ACC112 (cell line): ENCODE data around the gene MSH3.

Source experiments
- H2AFZ ChIP-seq: fragments of 200-600 bp; sonication (generic); one replicate; pipeline ENCODE4 v1.6.0; 2017; ENCODE audit warnings: antibody characterized with exemption, low read length; ENCODE audit not compliant: unreplicated experiment
- H3K27ac ChIP-seq: fragments of 200-600 bp; sonication (generic); 2 replicates; pipeline ENCODE4 v1.5.1; 2014; ENCODE audit warnings: low read depth, mild to moderate bottlenecking, antibody characterized with exemption, low read length, moderate library complexity
- H3K27me3 ChIP-seq: fragments of 200-600 bp; sonication (generic); 2 replicates; pipeline ENCODE4 v1.6.1; 2014; ENCODE audit warnings: mild to moderate bottlenecking, antibody characterized with exemption, low read length, moderate library complexity, mixed read lengths; ENCODE audit not compliant: insufficient read depth
- H3K36me3 ChIP-seq: fragments of 200-600 bp; sonication (generic); 2 replicates; pipeline ENCODE4 v1.6.1; 2016; ENCODE audit warnings: mild to moderate bottlenecking, antibody characterized with exemption, low read length, moderate library complexity, mixed read lengths; ENCODE audit not compliant: insufficient read depth
- H3K4me1 ChIP-seq: fragments of 200-600 bp; sonication (generic); one replicate; pipeline ENCODE4 v1.6.1; 2016; ENCODE audit warnings: low read length, mixed read lengths; ENCODE audit not compliant: insufficient read depth, unreplicated experiment, control insufficient read depth
- H3K4me3 ChIP-seq: fragments of 200-600 bp; sonication (generic); 2 replicates; pipeline ENCODE4 v1.5.1; 2014; ENCODE audit warnings: mild to moderate bottlenecking, low read depth, low read length
- H3K79me2 ChIP-seq: fragments of 200-600 bp; sonication (generic); one replicate; pipeline ENCODE4 v1.6.0; 2016; ENCODE audit warnings: low read length; ENCODE audit not compliant: control insufficient read depth, unreplicated experiment, insufficient read depth

The MSH3 gene

DNA sequence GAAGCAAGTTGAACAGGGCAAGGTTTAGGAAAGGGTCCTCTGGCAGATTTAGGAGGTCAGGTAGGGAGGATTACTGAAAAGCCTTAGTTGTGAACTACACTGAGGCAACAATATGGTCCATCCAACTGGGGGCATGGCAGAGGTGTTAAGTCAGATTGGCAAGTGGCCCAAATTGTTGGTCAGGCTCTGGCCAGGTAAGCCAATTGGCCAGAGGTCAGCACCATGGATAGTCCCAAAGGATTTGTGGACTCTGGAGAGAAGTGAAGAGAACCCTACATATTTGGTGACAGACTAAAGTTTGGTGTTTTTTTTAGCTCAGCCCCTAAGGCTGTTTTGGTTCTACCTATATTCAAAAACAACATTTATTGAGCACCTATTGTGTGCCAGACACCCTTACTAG is 266.6 kb downstream of the MSH3 start:
- Histone ChIP-seq H3K27me3 (no peaks in the 10 kb centered on the region), H3K36me3 (no peaks in the 10 kb centered on the region), H3K4me3 (no peak overlapping the region), H3K4me1 (peaks cover 12% of the 10 kb centered on the region), H3K79me2 (no peaks in the 10 kb centered on the region), H3K27ac (no peak overlapping the region), H2AFZ (no peak overlapping the region)

DNA sequence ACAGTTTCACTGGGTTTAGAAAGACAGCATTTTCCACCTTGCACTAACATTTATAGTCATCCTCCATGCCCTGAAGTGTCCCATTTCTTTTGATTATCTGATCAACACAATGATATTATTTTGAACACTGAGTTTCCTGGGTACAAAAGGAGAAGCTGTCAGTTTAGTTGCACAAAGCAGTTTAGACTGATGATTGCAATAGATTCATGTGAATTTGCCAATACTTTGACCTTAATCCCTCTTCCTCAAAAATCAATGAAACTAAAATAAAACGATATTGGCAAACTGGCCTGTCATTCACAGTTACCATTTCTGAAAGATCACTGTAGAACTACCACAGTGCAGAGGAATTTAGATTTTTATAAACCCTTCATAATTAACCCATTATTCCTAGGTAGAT is 271.5 kb downstream of the MSH3 start:
- Histone ChIP-seq H3K27me3 (no peaks in the 10 kb centered on the region), H2AFZ (no peak overlapping the region), H3K79me2 (no peaks in the 10 kb centered on the region), H3K36me3 (no peaks in the 10 kb centered on the region), H3K4me1 (no peaks in the 10 kb centered on the region), H3K27ac (no peak overlapping the region), H3K4me3 (no peak overlapping the region)
